ENCODE results near the gene ACTN4. TPM values are rescaled to one million over a fixed set of nuclear protein-coding genes. Genes with fewer than 3 reads are reported as not detected.

Gene ACTN4
- total RNA-seq, 1 donor = 229 TPM

GRCh38 chr19:38632476-38633213 lies 14.8 kb upstream of the ACTN4 start:
- no peak overlapping the region for H3K27ac ChIP-seq (ENCODE audit: low read depth, low read length)
- DNase-seq (ENCODE audit: insufficient read length, low spot score, missing footprints) = peak; percentile 37
- H3K4me3 ChIP-seq (ENCODE audit: insufficient read depth, low read length) = no peak overlapping the region
- H3K36me3 ChIP-seq (ENCODE audit: insufficient read depth, low read length) = peaks cover 38% of the 10 kb centered on the region
- H2AFZ ChIP-seq (ENCODE audit: low read length) = no peak overlapping the region
- no peaks in the 10 kb centered on the region for H3K27me3 ChIP-seq (ENCODE audit: insufficient read depth, low read length)
- TF ChIP-seq, protein P1, sequence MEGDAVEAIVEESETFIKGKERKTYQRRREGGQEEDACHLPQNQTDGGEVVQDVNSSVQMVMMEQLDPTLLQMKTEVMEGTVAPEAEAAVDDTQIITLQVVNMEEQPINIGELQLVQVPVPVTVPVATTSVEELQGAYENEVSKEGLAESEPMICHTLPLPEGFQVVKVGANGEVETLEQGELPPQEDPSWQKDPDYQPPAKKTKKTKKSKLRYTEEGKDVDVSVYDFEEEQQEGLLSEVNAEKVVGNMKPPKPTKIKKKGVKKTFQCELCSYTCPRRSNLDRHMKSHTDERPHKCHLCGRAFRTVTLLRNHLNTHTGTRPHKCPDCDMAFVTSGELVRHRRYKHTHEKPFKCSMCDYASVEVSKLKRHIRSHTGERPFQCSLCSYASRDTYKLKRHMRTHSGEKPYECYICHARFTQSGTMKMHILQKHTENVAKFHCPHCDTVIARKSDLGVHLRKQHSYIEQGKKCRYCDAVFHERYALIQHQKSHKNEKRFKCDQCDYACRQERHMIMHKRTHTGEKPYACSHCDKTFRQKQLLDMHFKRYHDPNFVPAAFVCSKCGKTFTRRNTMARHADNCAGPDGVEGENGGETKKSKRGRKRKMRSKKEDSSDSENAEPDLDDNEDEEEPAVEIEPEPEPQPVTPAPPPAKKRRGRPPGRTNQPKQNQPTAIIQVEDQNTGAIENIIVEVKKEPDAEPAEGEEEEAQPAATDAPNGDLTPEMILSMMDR (IDR thresholded peaks at IDR 0.05; ENCODE audit: extremely low read depth, low read depth, low read length) = no peak
- peaks cover 9% of the 10 kb centered on the region for H4K20me1 ChIP-seq (ENCODE audit: insufficient read depth, low read length)
- no peaks in the 10 kb centered on the region for H3K4me1 ChIP-seq (ENCODE audit: insufficient read depth, low read length)
- no peak overlapping the region for H3K4me2 ChIP-seq (ENCODE audit: insufficient read depth, low read length)
- no peaks in the 10 kb centered on the region for H3K9me3 ChIP-seq (ENCODE audit: low read depth, low read length)
- H3K79me2 ChIP-seq (ENCODE audit: insufficient read depth, low read length) = peaks cover 4% of the 10 kb centered on the region

GRCh38 chr19:38634757-38635482 lies 12.5 kb upstream of the ACTN4 start:
- peaks cover 4% of the 10 kb centered on the region for H3K79me2 ChIP-seq (ENCODE audit: insufficient read depth, low read length)
- DNase-seq (ENCODE audit: insufficient read length, low spot score, missing footprints) = peak; percentile 89
- no peak overlapping the region for H2AFZ ChIP-seq (ENCODE audit: low read length)
- H3K4me1 ChIP-seq (ENCODE audit: insufficient read depth, low read length) = no peaks in the 10 kb centered on the region
- H3K4me3 ChIP-seq (ENCODE audit: insufficient read depth, low read length) = no peak overlapping the region
- H3K27ac ChIP-seq (ENCODE audit: low read depth, low read length) = no peak overlapping the region
- H3K27me3 ChIP-seq (ENCODE audit: insufficient read depth, low read length) = no peaks in the 10 kb centered on the region
- TF ChIP-seq, protein P1 (IDR thresholded peaks at IDR 0.05; ENCODE audit: extremely low read depth, low read depth, low read length) = peak; percentile 93
- no peaks in the 10 kb centered on the region for H3K9me3 ChIP-seq (ENCODE audit: low read depth, low read length)
- H4K20me1 ChIP-seq (ENCODE audit: insufficient read depth, low read length) = peaks cover 9% of the 10 kb centered on the region
- peaks cover 30% of the 10 kb centered on the region for H3K36me3 ChIP-seq (ENCODE audit: insufficient read depth, low read length)
- H3K4me2 ChIP-seq (ENCODE audit: insufficient read depth, low read length) = no peak overlapping the region

GRCh38 chr19:38635483-38636399 lies 11.7 kb upstream of the ACTN4 start:
- H3K27ac ChIP-seq (ENCODE audit: low read depth, low read length) = no peak overlapping the region
- H3K36me3 ChIP-seq (ENCODE audit: insufficient read depth, low read length) = peaks cover 26% of the 10 kb centered on the region
- DNase-seq (ENCODE audit: insufficient read length, low spot score, missing footprints) = peak; percentile 51
- H3K9me3 ChIP-seq (ENCODE audit: low read depth, low read length) = no peaks in the 10 kb centered on the region
- H2AFZ ChIP-seq (ENCODE audit: low read length) = no peak overlapping the region
- H3K4me2 ChIP-seq (ENCODE audit: insufficient read depth, low read length) = no peak overlapping the region
- no peak overlapping the region for H3K4me3 ChIP-seq (ENCODE audit: insufficient read depth, low read length)
- H3K4me1 ChIP-seq (ENCODE audit: insufficient read depth, low read length) = no peaks in the 10 kb centered on the region
- H3K27me3 ChIP-seq (ENCODE audit: insufficient read depth, low read length) = no peaks in the 10 kb centered on the region
- TF ChIP-seq, protein P1 (IDR thresholded peaks at IDR 0.05; ENCODE audit: extremely low read depth, low read depth, low read length) = no peak
- peaks cover 4% of the 10 kb centered on the region for H3K79me2 ChIP-seq (ENCODE audit: insufficient read depth, low read length)
- peaks cover 9% of the 10 kb centered on the region for H4K20me1 ChIP-seq (ENCODE audit: insufficient read depth, low read length)
